GM12878 (cell line): ENCODE measurements around the gene STRIP2. TPM values are rescaled to one million over a fixed set of nuclear protein-coding genes. Genes with fewer than 3 reads are reported as not detected.

Experiments used
- ATAC-seq: fragments of 200-7000 bp; cut with Tn5 transposase; 3 replicates; pipeline ENCODE4 v1.9.1; 2020; ENCODE audit warnings: mild to moderate bottlenecking, moderate library complexity
- BruUV-seq: library from RNA; stranded (reverse); fragments of 400-500 nt; replicated peaks from 2 replicates; lab custom pipeline; 2021; lab: Mats Ljungman, UMichigan
- CTCF ChIA-PET: fragments of 300-600 bp; sonication (Branson Sonifier 250); formaldehyde crosslinking; extraction: SDS; loops from one replicate; lab custom pipeline; 2021; ENCODE audit warnings: inconsistent platforms; lab: Yijun Ruan, JAX
- POLR2A ChIA-PET: fragments of 350-600 bp; formaldehyde crosslinking; extraction: SDS; loops from one replicate; lab custom pipeline; 2021; ENCODE audit warnings: inconsistent platforms; lab: Charles Lee
- RAD21 ChIA-PET: fragments of 300-600 bp; sonication (Branson Sonifier 250); formaldehyde crosslinking; loops from one replicate; lab custom pipeline; 2023; ENCODE audit warnings: antibody characterized with exemption; ENCODE audit not compliant: unreplicated experiment; lab: Charles Lee
- SMC1A ChIA-PET: fragments of 300-600 bp; sonication (Branson Sonifier 250); formaldehyde crosslinking; loops from one replicate; lab custom pipeline; 2023; ENCODE audit not compliant: unreplicated experiment, uncharacterized antibody; lab: Charles Lee
- DNase-seq: peaks from one replicate; pipeline ENCODE4 v3.0.0-alpha.2; 2011; ENCODE audit warnings: low read depth, low spot score
- FAIRE-seq: peaks from 3 replicates; lab custom pipeline; 2011; peaks lifted over from hg19 to GRCh38; lab: Jason Lieb, UNC
- H2AFZ ChIP-seq: 2 replicates; pipeline ENCODE4 v1.6.0; 2011; ENCODE audit warnings: low read depth, low read length, control low read depth; ENCODE audit not compliant: control insufficient read depth
- H3K27ac ChIP-seq: 2 replicates; pipeline ENCODE4 v1.5.1; 2011; ENCODE audit warnings: control low read depth; ENCODE audit not compliant: control insufficient read depth, insufficient read depth
- H3K27me3 ChIP-seq, 2 experiments: replicated peaks in 1 of 2; 2 replicates each; pipeline versions ENCODE4 v1.6.0 to v1.6.1; 2011; ENCODE audit warnings: low read length in 1 of 2; ENCODE audit not compliant: control insufficient read depth in 2 of 2, insufficient read depth in 2 of 2
- H3K36me3 ChIP-seq, 2 experiments: 2 replicates each; pipeline ENCODE4 v1.5.1; 2011; ENCODE audit warnings: low read length in 1 of 2; ENCODE audit not compliant: control insufficient read depth in 2 of 2, insufficient read depth in 2 of 2
- H3K4me1 ChIP-seq: 2 replicates; pipeline ENCODE4 v1.6.1; 2011; ENCODE audit warnings: mild to moderate bottlenecking, low read length, moderate library complexity, mixed read lengths; ENCODE audit not compliant: control insufficient read depth, insufficient read depth
- H3K4me2 ChIP-seq: 2 replicates; pipeline ENCODE4 v1.6.0; 2011; ENCODE audit warnings: control low read depth; ENCODE audit not compliant: control insufficient read depth, insufficient read depth
- H3K4me3 ChIP-seq: fragments of 200-600 bp; sonication (generic); 2 replicates; pipeline ENCODE4 v1.5.1; 2016
- H3K79me2 ChIP-seq: 2 replicates; pipeline ENCODE4 v1.6.0; 2011; ENCODE audit warnings: low read length; ENCODE audit not compliant: control insufficient read depth, insufficient read depth
- H3K9ac ChIP-seq: 2 replicates; pipeline ENCODE4 v1.8.0; 2011; ENCODE audit warnings: low read length, control low read depth, mixed read lengths; ENCODE audit not compliant: control insufficient read depth, insufficient read depth
- H3K9me3 ChIP-seq: replicated peaks from 3 replicates; pipeline ENCODE4 v1.5.1; 2011; ENCODE audit warnings: mild to moderate bottlenecking, low read length; ENCODE audit not compliant: control insufficient read depth, insufficient read depth
- H4K20me1 ChIP-seq: 2 replicates; pipeline ENCODE4 v1.6.0; 2011; ENCODE audit not compliant: control insufficient read depth, insufficient read depth
- ATF3 ChIP-seq: IDR thresholded peaks from 2 replicates; pipeline ENCODE4 v1.6.1; 2011; ENCODE audit warnings: low read depth, mild to moderate bottlenecking, low read length, moderate library complexity, borderline replicate concordance; ENCODE audit errors: extremely low read depth
- CEBPB ChIP-seq, 2 experiments: fragments of 150-350 bp in 1 of 2; IDR thresholded peaks; 2 replicates each; pipeline ENCODE4 v1.6.1; 2012 to 2014; ENCODE audit warnings: low read depth in 2 of 2, low read length in 2 of 2, borderline replicate concordance in 1 of 2, inconsistent platforms in 1 of 2
- GABPA ChIP-seq: IDR thresholded peaks from 2 replicates; pipeline ENCODE4 v1.6.1; 2014; ENCODE audit warnings: antibody characterized with exemption, low read depth, mild to moderate bottlenecking, inconsistent platforms
- GATAD2B ChIP-seq: fragments of 450-650 bp; conservative IDR thresholded peaks from 2 replicates; pipeline ENCODE4 v1.6.1; 2017; ENCODE audit warnings: low read depth, mild to moderate bottlenecking, moderate library complexity
- HCFC1 ChIP-seq: fragments of 150-350 bp; IDR thresholded peaks from 2 replicates; pipeline ENCODE4 v1.6.1; 2014; ENCODE audit warnings: low read length
- MAX ChIP-seq: IDR thresholded peaks from 2 replicates; pipeline ENCODE4 v1.6.1; 2012; ENCODE audit warnings: low read depth, low read length, improper control_type of control experiment
- POLR2AphosphoS5 ChIP-seq: IDR thresholded peaks from 2 replicates; pipeline ENCODE4 v1.6.1; 2011; ENCODE audit warnings: mild to moderate bottlenecking, low read length, inconsistent platforms
- RBBP5 ChIP-seq: fragments of 200-600 bp; sonication (generic); conservative IDR thresholded peaks from 2 replicates; pipeline ENCODE4 v1.6.1; 2016
- REST ChIP-seq: IDR thresholded peaks from 2 replicates; pipeline ENCODE4 v1.6.1; 2012; ENCODE audit warnings: mild to moderate bottlenecking, low read depth, low read length
- RUNX3 ChIP-seq: IDR thresholded peaks from 2 replicates; pipeline ENCODE4 v1.6.1; 2012; ENCODE audit warnings: low read length, inconsistent platforms
- SIX5 ChIP-seq: IDR thresholded peaks from 2 replicates; pipeline ENCODE4 v1.6.1; 2011; ENCODE audit warnings: mild to moderate bottlenecking, low read depth, low read length, moderate library complexity; ENCODE audit not compliant: severe bottlenecking
- SREBF2 ChIP-seq: IDR thresholded peaks from 2 replicates; pipeline ENCODE4 v1.6.1; 2012; ENCODE audit warnings: mild to moderate bottlenecking, low read length
- STAT1 ChIP-seq: fragments of 450-650 bp; conservative IDR thresholded peaks from 2 replicates; pipeline ENCODE4 v1.6.1; 2014; ENCODE audit warnings: antibody characterized with exemption, mild to moderate bottlenecking
- TARDBP ChIP-seq: IDR thresholded peaks from 2 replicates; pipeline ENCODE4 v1.6.1; 2016; ENCODE audit warnings: borderline replicate concordance
- TCF12 ChIP-seq: IDR thresholded peaks from 2 replicates; pipeline ENCODE4 v1.6.1; 2011; ENCODE audit warnings: low read depth, mild to moderate bottlenecking, low read length
- TCF7 ChIP-seq: IDR thresholded peaks from 2 replicates; pipeline ENCODE4 v1.6.1; 2014; ENCODE audit warnings: antibody characterized with exemption, borderline replicate concordance
- ZNF207 ChIP-seq: fragments of 450-650 bp; IDR thresholded peaks from 2 replicates; pipeline ENCODE4 v1.6.1; 2014; ENCODE audit warnings: antibody characterized with exemption, mild to moderate bottlenecking, borderline replicate concordance
- ZNF622 ChIP-seq: fragments of 450-650 bp; IDR thresholded peaks from 2 replicates; pipeline ENCODE4 v1.6.1; 2017; ENCODE audit warnings: mild to moderate bottlenecking, inconsistent platforms
- WGBS: methylation state at CpG from one replicate; pipeline ENCODE4 v1.1.6; 2016; ENCODE audit warnings: low lambda C conversion rate; ENCODE audit not compliant: insufficient replicate concordance, insufficient coverage; ENCODE audit errors: missing lambda C conversion rate; 5-methylcytosine and 5-hydroxymethylcytosine counted together
- in situ Hi-C: fragments of 300-500 bp; cut with MboI; formaldehyde crosslinking; loops from 9 replicates; pipeline ENCODE4 v1.14.3; 2018; ENCODE audit warnings: mixed read lengths
- intact Hi-C: fragments of 100-400 bp; cut with micrococcal nuclease; formaldehyde crosslinking; loops from one replicate; pipeline ENCODE4 v1.14.2; 2022; ENCODE audit not compliant: unreplicated experiment
- polyA plus RNA-seq, 11 experiments: library from polyadenylated mRNA; depleted of rRNA in 4 of 11; unstranded in 6 of 11; stranded (reverse) in 5 of 11; fragments of >200 nt; fragmentation: Nextera tagmentation in 4 of 11; fragmentation: Illumina TruSeq in 1 of 11; extraction: Ambion mirVana in 4 of 11; extraction: Trizol in 1 of 11; gene quantifications; 1 replicate in 1 of 11; 2 replicates in 10 of 11; pipeline versions ENCODE4 v1.2.1 to v1.2.3, GENCODE V29; 2011 to 2016; ENCODE audit warnings: inconsistent platforms in 2 of 11, missing spikeins in 2 of 11, low read depth in 1 of 11
- total RNA-seq, 4 experiments: library from RNA; depleted of rRNA in 3 of 4; stranded (reverse); fragments of >200 nt in 3 of 4; fragmentation: Illumina TruSeq in 1 of 4; extraction: Trizol in 1 of 4; gene quantifications; 2 replicates each; pipeline versions ENCODE4 v1.2.1 to v1.2.3, GENCODE V29; 2013 to 2021

STRIP2 gene
- total and polyA plus RNA-seq, 10 of the 15 experiments (the other 5 are each of a cell fraction or from before 2014, with no cell fraction given) = 0.48 to 5.8 (median 1.8) TPM

GRCh38 chr7:129494041-129494440 lies 59.8 kb downstream of the STRIP2 start (continued):
- no peak for TF ChIP-seq SIX5
- TF ChIP-seq TARDBP = no peak
- no peak for TF ChIP-seq MAX
- no peak for TF ChIP-seq ATF3
- no peak for TF ChIP-seq RBBP5
- peak; percentile 80 for TF ChIP-seq RUNX3
- no peak for TF ChIP-seq GABPA
- no peak for TF ChIP-seq TCF12
- TF ChIP-seq SREBF2 = no peak
- TF ChIP-seq TCF7 = no peak
- no peak for TF ChIP-seq ZNF207

- POLR2A ChIA-PET = no interaction called here
- TF ChIP-seq STAT1 (no peak), POLR2AphosphoS5 (no peak), HCFC1 (no peak), ZNF622 (no peak), CEBPB (IDR thresholded peaks at IDR 0.05; ENCODE audit: borderline replicate concordance in 1 of 2, low read depth in 2 of 2, low read length in 2 of 2) (no peak), REST (no peak), GATAD2B (no peak)
Observed at GRCh38 chr7:129495987-129496386, 61.8 kb downstream of the STRIP2 start.

More at GRCh38 chr7:129495987-129496386, 61.8 kb downstream of the STRIP2 start:
- Histone ChIP-seq H3K36me3 (no peaks in the 10 kb centered on the region), H3K9ac (no peak overlapping the region), H3K4me3 (no peak overlapping the region), H4K20me1 (no peaks in the 10 kb centered on the region), H3K27me3 (no peaks in the 10 kb centered on the region), H3K4me2 (no peak overlapping the region), H3K9me3 (no peaks in the 10 kb centered on the region), H3K27ac (no peak overlapping the region), H3K4me1 (peaks cover 17% of the 10 kb centered on the region; the same call in 1 of the 2 replicates), H2AFZ (no peak overlapping the region), H3K79me2 (no peaks in the 10 kb centered on the region)
- no TSS peak for BruUV-seq
- SMC1A ChIA-PET = no interaction called here
- FAIRE-seq = no peak
- RAD21 ChIA-PET = no interaction called here
- in situ Hi-C loops = no loop called here
- WGBS = 59% methylated on average over 1 of the region's 1 CpG
- no peak for ATAC-seq
- DNase-seq = no peak
- intact Hi-C loops = no loop called here
- CTCF ChIA-PET = interaction anchor here (0.8 to 1.4 kb wide), 3 partner anchors 14 to 329 kb away, joined by 3 to 5 read pairs (median 3); no protein-coding TSS in a partner anchor
